Epithelial cell of prostate (primary cell): ENCODE results near the gene UNC119.

Source experiments
- DNase-seq: peaks from one replicate; pipeline ENCODE4 v3.0.0-alpha.2; 2011; ENCODE audit warnings: low read depth, low spot score
- H3K27ac ChIP-seq: fragments of 450-650 bp; 2 replicates; pipeline ENCODE4 v1.5.1; 2017; ENCODE audit warnings: mild to moderate bottlenecking

UNC119 gene

GRCh38 chr17:28501421-28502284 lies 50.8 kb downstream of the UNC119 start:
- no peak for DNase-seq
- no peak overlapping the region for H3K27ac ChIP-seq

- no peak overlapping the region for H3K27ac ChIP-seq
- no peak for DNase-seq
These were observed 51.6 kb downstream of the UNC119 start for GRCh38 chr17:28500712-28501379.

DNA sequence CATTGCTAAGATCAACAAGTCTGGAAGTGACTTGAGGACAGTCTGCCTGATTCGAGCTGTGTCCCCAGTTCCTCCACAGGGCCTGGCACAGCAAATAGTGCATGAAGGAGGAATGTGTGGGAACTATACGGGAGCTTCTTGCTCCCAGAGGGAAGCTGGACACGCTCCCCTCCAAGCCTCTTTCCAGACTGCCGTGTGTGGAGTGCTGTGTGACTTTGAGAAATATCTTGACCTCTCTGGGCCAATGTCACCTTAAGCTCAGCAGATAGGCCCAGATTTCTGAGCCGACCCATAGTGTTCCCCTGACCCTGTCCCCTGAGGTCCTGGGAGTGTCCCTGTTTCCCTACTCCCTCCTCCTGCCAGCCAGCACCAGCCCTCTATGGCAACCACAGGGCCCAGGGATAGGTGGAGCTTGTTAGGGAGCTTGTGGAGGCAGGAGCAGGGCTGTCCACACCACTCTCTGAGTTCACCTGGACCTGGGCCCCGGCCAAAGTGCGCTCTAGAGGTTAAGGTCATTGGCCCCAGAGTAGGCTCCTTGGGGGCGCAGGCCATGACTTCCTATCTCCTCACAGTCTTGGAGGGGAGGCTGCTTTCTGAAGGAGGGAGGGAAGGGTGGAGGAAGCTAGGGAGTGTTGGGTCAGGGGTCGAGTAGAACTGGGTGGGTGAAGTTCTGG lies 52.6 kb downstream of the UNC119 start:
- DNase-seq: no peak

GRCh38 chr17:28499364-28499664 lies 53.1 kb downstream of the UNC119 start:
- no peak overlapping the region for H3K27ac ChIP-seq
- no peak for DNase-seq

More for the DNA sequence above, 52.6 kb downstream of the UNC119 start:
- no peak overlapping the region for H3K27ac ChIP-seq

GRCh38 chr17:28498652-28499363 lies 53.6 kb downstream of the UNC119 start:
- DNase-seq: no peak
- H3K27ac ChIP-seq: no peak overlapping the region

- no peak for DNase-seq
These were observed 54.5 kb downstream of the UNC119 start for GRCh38 chr17:28497931-28498330.

More at GRCh38 chr17:28497931-28498330, 54.5 kb downstream of the UNC119 start:
- no peak overlapping the region for H3K27ac ChIP-seq
